ENCODE data around the gene ZCCHC8.
"Not testable (repeated sequence)": the region's sequence is repeated elsewhere in the genome, so short reads cannot be mapped to it uniquely, and the experiment has no call there.

Gene ZCCHC8

DNA sequence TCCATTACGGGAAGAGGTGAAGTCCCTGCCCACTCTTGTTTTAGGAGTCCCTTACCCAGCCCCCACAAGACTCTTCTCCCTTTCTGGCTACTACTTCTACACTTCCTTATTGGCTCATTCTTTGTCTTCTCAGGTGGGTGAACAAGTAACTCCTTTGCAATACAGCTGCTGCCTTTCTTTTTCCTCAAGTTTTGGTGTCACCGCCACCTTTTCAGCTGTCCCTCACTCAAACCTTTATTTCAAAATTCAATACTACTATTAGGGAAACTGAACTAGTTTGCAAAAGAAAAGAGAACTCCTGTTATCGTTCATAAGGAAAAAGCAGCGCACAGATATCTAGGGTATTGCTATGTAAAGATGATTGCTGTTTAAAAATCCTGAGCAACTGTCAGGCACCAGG lies 19.9 kb upstream of the ZCCHC8 start:
- Mint-ChIP-seq H3K9me3 (no peaks in the 10 kb centered on the region), H3K27ac (peak overlapping the region; percentile 57), H3K4me1 (peaks cover 13 to 30% of the 10 kb centered on the region in 2 donors), H3K36me3 (peaks cover 31 to 58% of the 10 kb centered on the region in 2 donors), H3K4me3 (no peak overlapping the region), H3K27me3 (no peaks in the 10 kb centered on the region)
- DNase-seq (no peak), ATAC-seq (replicated peaks) (no peak)

DNA sequence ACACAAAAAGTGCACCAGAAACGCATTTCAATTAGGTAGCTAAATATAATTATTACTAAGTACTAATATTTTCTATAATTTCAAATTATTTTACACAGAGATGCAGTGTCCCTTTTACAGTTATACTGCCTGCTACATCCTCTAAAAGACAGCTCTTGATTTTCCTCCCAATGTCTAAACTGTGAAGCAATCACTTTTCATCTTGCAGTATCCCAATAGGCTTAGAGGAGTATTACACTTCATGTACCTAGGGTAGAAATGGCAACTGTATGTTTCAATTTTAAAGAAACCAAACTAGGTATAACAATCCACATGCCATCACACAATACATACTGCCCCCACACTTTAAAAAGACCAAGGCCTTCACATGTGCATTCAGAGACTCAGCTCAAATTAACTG lies 18.7 kb upstream of the ZCCHC8 start:
- Mint-ChIP-seq H3K36me3 (peaks cover 31 to 58% of the 10 kb centered on the region in 2 donors), H3K27me3 (no peaks in the 10 kb centered on the region), H3K4me1 (peaks cover 12 to 24% of the 10 kb centered on the region in 2 donors), H3K4me3 (no peak overlapping the region), H3K9me3 (no peaks in the 10 kb centered on the region), H3K27ac (peak overlapping the region; percentile 62)
- ATAC-seq (replicated peaks) (no peak), DNase-seq (no peak)

DNA sequence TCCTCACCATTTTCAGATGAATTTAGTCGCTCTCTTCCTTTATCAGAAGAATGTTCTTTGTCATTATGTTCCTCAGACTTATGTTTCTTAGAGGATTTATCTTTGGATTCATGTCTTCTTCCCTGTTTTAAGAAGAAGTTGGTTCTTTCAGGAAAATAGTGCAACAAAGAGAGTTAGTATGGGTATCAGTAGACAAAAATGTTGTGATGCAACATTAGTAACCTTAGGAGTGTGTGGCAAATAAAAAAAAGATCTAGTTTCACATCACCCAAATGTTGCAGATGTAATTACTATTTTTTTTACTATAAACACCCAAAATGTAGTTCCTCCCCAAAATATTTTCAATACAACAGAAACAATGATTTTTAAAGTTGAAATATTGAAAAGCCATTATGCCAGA lies 18.2 kb upstream of the ZCCHC8 start:
- no peak overlapping the region for H3K4me3 Mint-ChIP-seq
- H3K9me3 Mint-ChIP-seq: no peaks in the 10 kb centered on the region
- peaks cover 8 to 19% of the 10 kb centered on the region in 2 donors for H3K4me1 Mint-ChIP-seq
- ATAC-seq (replicated peaks) (no peak), DNase-seq (no peak)
- no peaks in the 10 kb centered on the region for H3K27me3 Mint-ChIP-seq
- H3K36me3 Mint-ChIP-seq: peaks cover 34 to 56% of the 10 kb centered on the region in 2 donors
- no peak overlapping the region for H3K27ac Mint-ChIP-seq

DNA sequence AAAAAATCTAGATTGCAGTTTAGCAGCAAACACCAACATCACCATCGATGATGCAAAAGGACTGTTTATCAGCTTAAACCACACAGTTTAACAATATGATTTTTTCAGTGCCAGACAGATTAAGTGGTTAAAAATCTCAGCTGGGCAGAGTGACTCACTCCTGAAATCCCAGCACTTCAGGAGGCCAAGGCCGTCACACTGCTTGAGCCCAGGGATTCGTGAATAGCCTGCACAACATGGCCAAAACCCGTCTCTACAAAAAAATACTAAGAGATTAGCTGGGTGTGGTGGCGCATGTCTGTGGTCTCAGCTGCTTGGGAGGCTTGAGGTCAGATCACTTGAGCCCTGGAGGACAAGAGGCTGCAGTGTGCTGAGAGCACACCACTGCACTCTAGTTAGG lies 17.1 kb upstream of the ZCCHC8 start:
- Mint-ChIP-seq H3K27ac (no peak overlapping the region), H3K4me3 (no peak overlapping the region), H3K4me1 (peaks cover 6 to 10% of the 10 kb centered on the region in 2 donors), H3K27me3 (no peaks in the 10 kb centered on the region), H3K9me3 (no peaks in the 10 kb centered on the region), H3K36me3 (peaks cover 33 to 55% of the 10 kb centered on the region in 2 donors)
- DNase-seq (no peak), ATAC-seq (replicated peaks) (no peak)

DNA sequence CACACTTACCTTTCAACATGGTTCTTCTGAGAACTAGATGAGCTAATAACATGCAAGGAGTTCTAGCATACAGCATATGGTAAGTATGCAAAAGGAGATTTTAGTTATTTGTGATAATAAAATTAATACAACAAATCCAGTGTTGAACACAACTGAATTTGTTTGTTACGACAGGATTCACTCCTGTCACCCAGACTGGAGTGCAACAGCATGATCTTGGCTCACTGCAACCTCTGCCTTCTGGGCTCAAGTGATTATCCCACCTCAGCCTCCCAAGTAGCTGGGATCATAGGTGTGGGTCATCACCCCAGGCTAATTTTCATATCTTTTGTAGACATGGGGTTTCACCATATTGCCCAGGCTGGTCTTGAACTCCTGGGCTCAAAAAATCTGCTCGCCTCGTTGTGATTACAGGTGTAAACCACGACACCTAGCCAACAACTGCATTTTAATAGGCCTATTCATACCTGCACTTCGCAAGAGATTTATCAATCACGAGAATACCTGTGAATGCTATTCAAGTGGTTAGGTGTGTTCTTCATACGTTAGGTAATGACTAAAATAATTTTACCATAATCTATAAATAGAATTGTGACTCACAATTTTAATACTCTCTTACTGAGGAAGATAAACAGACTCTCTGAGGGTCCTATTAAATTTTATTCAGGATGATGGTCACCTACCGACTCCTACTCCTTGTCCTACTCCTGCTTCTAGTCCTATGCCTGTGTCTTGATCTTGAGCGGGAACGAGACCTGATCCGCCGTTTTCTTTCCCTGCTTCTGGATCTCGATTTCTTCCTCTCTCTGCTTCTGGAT lies 16.0 kb upstream of the ZCCHC8 start:
- no peaks in the 10 kb centered on the region for H3K27me3 Mint-ChIP-seq
- H3K4me3 Mint-ChIP-seq: no peak overlapping the region
- peaks cover 41 to 58% of the 10 kb centered on the region in 2 donors for H3K36me3 Mint-ChIP-seq
- no peak for DNase-seq
- H3K9me3 Mint-ChIP-seq: no peaks in the 10 kb centered on the region
- no peak for ATAC-seq (replicated peaks)
- no peak overlapping the region for H3K27ac Mint-ChIP-seq
- peaks cover 6 to 10% of the 10 kb centered on the region in 2 donors for H3K4me1 Mint-ChIP-seq

DNA sequence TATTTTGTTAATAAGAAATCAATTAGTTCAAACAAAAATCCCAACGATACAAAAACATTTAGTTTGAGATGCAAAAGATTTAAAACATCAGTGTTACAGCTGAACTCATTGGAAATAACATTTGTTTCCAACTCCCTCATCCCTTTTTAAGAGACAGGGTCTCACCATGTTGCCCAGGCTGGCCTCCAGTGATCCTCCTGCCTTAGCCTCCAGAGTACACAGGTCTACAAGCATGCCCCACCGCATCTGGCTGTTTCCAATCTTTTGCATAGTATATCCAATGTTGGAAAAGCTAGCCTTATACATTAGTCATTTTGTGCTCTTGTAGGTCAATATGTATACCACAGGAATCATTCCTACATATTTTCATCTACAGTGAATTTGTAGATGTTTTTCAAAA lies 14.5 kb upstream of the ZCCHC8 start:
- Mint-ChIP-seq H3K36me3 (peaks cover 37 to 54% of the 10 kb centered on the region in 2 donors), H3K4me3 (no peak overlapping the region), H3K27ac (peak overlapping the region; percentile 25), H3K4me1 (peaks cover 3 to 10% of the 10 kb centered on the region in 2 donors), H3K9me3 (no peaks in the 10 kb centered on the region), H3K27me3 (no peaks in the 10 kb centered on the region)
- no peak for DNase-seq
- no peak for ATAC-seq (replicated peaks)

DNA sequence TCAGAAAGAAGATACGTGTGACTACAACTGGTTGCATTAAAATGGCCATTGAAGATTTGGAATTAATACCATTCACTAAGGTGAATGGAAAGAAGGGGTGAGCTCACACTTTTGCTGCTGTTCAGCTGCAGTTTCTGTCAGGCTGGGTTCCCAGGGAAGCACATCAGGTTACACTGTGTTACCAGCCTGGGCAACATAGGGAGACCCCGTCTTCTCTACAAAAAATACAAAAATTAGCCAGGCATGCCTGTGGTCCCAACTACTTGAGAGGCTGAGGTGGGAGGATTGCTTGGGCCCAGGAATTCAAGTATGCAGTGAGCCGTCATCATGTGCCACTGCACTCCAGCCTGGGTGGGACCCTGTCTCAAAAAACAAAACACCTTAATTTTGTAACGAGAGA lies 12.9 kb upstream of the ZCCHC8 start:
- Mint-ChIP-seq H3K36me3 (peaks cover 32 to 50% of the 10 kb centered on the region in 2 donors), H3K9me3 (no peaks in the 10 kb centered on the region), H3K27me3 (no peaks in the 10 kb centered on the region), H3K27ac (no peak overlapping the region), H3K4me3 (no peak overlapping the region), H3K4me1 (peaks cover 2 to 5% of the 10 kb centered on the region in 2 donors)
- no peak for DNase-seq
- ATAC-seq (replicated peaks): no peak

DNA sequence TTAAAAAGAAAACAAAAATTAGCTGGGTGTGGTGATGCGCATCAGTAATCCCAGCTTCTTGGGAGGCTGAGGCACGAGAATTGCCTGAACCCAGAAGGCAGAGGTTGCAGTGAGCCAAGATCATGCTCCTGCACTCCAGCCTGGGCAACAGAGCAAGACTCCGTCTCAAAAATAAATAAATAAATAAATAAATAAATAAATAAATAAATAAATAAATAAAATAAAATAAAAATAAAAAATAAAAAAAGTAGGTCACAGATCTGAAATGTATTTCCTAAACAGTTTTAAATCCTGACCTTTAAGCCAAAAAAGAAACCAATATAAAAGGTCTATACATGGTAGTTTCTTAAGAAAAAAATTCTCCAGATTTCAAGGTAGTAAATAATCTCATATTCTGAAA lies 12.3 kb upstream of the ZCCHC8 start:
- not testable (repeated sequence) for DNase-seq; ATAC-seq (replicated peaks); H3K27me3 Mint-ChIP-seq; H3K4me1 Mint-ChIP-seq; H3K4me3 Mint-ChIP-seq; H3K27ac Mint-ChIP-seq; H3K9me3 Mint-ChIP-seq
- peaks cover 30 to 46% of the 10 kb centered on the region in 2 donors for H3K36me3 Mint-ChIP-seq

DNA sequence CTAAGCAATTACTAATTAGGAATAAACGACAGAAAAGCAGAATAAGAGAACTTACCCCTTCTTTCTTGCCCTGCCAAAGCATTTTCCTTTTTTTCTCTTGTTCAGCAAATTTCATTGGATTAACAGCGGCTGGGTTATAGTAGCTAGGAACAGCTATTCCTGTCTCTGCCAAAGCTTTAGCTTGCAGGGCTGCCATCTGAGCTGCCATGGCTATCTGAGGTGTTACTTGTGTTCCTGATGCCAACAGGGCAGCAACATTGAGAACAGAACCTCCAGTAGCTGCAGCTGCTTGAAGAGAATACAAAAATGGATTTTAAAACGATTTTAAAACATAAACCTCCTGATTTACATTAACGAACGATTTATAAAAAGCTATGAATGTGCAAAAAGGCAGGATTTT lies 7.4 kb upstream of the ZCCHC8 start:
- Mint-ChIP-seq H3K4me1 (no peaks in the 10 kb centered on the region), H3K27me3 (no peaks in the 10 kb centered on the region), H3K27ac (no peak overlapping the region), H3K4me3 (no peak overlapping the region), H3K36me3 (peaks cover 23 to 31% of the 10 kb centered on the region in 2 donors), H3K9me3 (no peaks in the 10 kb centered on the region)
- DNase-seq (no peak), ATAC-seq (replicated peaks) (no peak)

DNA sequence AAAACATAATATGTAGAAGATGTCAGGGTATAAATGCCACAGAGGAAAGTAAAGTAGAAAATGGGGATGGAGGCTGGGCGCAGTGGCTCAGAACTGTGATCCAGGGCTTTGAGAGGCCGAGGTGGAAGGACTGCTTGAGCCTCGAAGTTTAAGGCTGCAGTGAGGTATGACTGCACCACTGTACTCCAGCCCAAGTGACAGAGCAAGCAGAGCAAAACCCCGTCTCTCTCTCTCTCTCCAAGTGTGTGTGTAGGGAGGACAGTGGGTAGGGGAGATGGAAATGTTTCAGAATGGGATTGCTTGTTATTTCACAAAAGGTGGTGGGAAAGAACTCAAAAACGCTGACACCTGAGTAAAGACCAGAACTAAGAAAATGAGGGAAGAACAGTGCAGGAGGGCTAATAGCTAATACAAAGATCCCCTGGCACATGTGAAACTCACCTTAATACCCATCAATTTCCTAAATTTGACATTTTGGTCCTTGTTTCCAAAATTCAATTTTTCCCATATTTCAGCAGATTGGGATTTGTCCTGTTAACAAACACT lies 5.7 kb upstream of the ZCCHC8 start:
- H3K4me3 Mint-ChIP-seq: no peak overlapping the region
- H3K36me3 Mint-ChIP-seq: peaks cover 18 to 29% of the 10 kb centered on the region in 2 donors
- DNase-seq: no peak
- H3K27me3 Mint-ChIP-seq: no peaks in the 10 kb centered on the region
- H3K27ac Mint-ChIP-seq: no peak overlapping the region
- ATAC-seq (replicated peaks): no peak
- peaks cover 7 to 12% of the 10 kb centered on the region in 2 donors for H3K4me1 Mint-ChIP-seq
- no peaks in the 10 kb centered on the region for H3K9me3 Mint-ChIP-seq

DNA sequence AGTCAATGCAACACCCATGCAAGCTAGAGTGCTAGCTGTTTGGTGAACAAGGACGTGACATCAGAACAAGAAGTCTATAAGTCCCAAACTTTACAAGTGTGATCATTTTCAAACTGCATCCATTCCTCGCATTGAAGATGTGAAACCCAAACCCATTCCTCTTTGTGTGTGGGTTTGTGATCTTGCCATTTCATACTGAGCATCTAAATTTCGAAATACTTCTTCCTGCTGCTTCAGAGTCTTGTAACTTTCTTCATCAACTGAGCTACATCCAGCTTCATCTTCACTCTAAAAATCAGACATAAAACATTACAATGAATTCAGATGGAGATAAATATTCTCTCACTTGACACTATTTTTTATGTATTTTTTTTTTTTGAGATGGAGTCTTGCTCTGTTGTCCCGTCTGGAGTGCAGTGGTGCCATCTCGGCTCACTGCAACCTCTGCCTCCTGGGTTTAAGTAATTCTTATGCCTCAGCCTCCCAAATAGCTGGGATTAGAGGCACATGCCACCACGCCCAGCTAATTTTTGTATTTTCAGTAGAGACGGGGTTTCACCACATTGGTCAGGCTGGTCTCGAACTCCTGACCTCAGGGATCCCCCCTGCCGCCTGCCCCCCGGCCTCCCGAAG lies 4.8 kb upstream of the ZCCHC8 start:
- ATAC-seq (replicated peaks): no peak
- Mint-ChIP-seq H3K9me3 (no peaks in the 10 kb centered on the region), H3K36me3 (peaks cover 18 to 30% of the 10 kb centered on the region in 2 donors), H3K27ac (peak overlapping the region; percentile 33), H3K4me3 (no peak overlapping the region), H3K4me1 (peaks cover 13 to 21% of the 10 kb centered on the region in 2 donors), H3K27me3 (no peaks in the 10 kb centered on the region)
- DNase-seq: no peak

DNA sequence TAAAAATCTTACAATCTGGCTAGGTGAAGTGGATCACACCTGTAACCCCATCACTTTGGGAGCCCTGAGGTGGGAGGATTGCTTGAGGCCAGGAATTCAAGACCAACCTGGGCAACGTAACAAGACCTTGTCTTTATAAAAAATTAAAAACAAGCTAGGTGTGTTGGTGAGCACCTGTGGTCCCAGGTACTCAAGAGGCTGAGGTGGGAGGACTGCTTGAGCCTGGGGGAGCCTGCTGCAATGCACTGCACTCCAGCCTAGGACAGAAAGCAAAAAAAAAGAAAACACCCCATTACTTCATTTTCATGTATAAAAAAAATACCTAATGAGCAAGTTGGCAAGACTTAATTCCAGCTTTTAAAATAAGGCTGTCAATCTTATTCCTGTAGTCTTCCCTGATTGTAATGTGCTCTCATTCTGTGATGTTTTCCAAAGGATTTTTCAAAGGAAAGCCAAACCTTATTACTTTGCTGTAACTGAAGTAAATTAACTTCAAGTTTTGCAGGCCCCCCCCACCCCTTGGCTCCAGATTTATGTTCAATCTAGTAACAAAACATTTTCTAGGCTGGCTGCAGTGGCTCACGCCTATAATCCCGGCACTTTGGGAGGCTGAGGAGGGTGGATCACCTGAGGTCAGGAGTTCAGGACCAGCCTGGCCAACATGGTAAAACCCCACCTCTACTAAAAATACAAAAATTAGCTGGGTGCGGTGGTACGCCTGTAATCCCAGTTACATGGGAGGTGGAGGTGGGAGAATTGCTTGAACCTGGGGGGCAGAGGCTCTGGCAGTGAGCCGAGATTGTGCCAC lies 3.3 kb upstream of the ZCCHC8 start:
- ATAC-seq (replicated peaks) (no peak), DNase-seq (no peak)
- H3K9me3 Mint-ChIP-seq: no peaks in the 10 kb centered on the region
- peaks cover 17 to 25% of the 10 kb centered on the region in 2 donors for H3K36me3 Mint-ChIP-seq
- H3K27me3 Mint-ChIP-seq: no peaks in the 10 kb centered on the region
- H3K4me1 Mint-ChIP-seq: peaks cover 17 to 32% of the 10 kb centered on the region in 2 donors
- no peak overlapping the region for H3K4me3 Mint-ChIP-seq
- peak overlapping the region; percentile 27 for H3K27ac Mint-ChIP-seq

DNA sequence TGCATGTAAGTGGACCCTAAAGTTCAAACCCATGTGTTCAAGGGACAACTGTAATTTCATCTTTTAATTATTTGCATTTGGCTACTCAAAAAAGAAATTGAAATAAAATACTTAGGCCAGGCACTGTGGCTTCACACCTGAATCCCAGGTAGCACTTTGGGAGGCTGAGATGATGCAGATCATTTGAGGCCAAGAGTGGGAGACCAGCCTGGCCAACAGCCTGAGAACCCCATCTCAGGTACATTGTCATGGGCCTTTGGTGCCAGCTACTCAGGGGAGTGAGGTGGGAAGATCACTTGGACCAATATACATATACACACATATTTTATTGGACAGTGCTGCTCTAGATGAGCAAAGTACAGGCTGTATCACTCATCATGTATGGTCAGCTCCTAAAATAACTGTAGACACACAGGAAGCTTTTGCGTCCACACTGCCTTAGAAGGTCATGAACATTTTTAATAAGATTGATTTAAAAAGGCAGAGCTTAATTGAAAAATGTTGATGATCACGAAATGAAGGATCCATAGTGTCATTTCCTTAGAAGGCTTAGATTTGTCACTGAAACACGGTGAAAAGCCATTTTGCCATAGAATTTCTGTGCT lies 2.5 kb upstream of the ZCCHC8 start:
- H3K9me3 Mint-ChIP-seq: no peaks in the 10 kb centered on the region
- DNase-seq: no peak
- no peak for ATAC-seq (replicated peaks)
- H3K36me3 Mint-ChIP-seq: peaks cover 17 to 25% of the 10 kb centered on the region in 2 donors
- H3K4me3 Mint-ChIP-seq: no peak overlapping the region
- peak overlapping the region; percentile 56 for H3K27ac Mint-ChIP-seq
- peaks cover 17 to 36% of the 10 kb centered on the region in 2 donors for H3K4me1 Mint-ChIP-seq
- no peaks in the 10 kb centered on the region for H3K27me3 Mint-ChIP-seq

DNA sequence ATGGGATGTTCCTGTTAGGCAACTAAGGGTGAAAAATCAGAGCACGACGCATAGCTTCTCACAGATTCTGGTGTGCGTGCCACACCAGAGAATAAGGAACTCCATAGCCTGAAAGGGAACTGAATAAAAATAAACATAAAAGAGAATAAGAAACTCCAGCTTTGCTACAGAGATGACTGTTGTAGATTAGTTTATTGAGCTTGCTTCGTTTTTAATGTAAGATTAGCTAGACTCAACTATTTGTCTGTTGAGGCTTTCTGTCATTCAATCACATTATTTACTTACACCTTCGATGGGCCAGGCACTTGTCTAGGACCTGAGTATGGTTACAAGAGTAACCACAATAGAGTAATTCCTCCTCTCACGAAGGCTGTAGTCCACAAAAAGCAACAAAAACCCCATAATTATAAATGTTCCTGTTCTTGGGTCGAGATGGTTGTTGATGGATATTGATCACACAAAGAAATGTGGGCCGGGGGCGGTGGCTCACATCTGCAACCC lies 807 bp upstream of the ZCCHC8 start:
- Mint-ChIP-seq H3K9me3 (no peaks in the 10 kb centered on the region), H3K27me3 (no peaks in the 10 kb centered on the region), H3K4me1 (peaks cover 18 to 44% of the 10 kb centered on the region in 2 donors), H3K36me3 (peaks cover 17 to 26% of the 10 kb centered on the region in 2 donors), H3K27ac (peak overlapping the region; percentile 94), H3K4me3 (peak overlapping the region; percentile 96 to 97)
- ATAC-seq (replicated peaks): peak; percentile 25 to 31
- DNase-seq: no peak
